ENCODE measurements around the gene ZEB1.
"Not testable (repeated sequence)": the region's sequence is repeated elsewhere in the genome, so short reads cannot be mapped to it uniquely, and the experiment has no call there.

ZEB1 gene

GRCh38 chr10:31404640-31405039 is 85.6 kb downstream of the ZEB1 start:
- no peak overlapping the region for H3K27ac Mint-ChIP-seq
- H3K36me3 Mint-ChIP-seq (ENCODE audit: low read depth): peaks cover 41% of the 10 kb centered on the region
- peaks cover 9% of the 10 kb centered on the region for H3K9me3 Mint-ChIP-seq
- H3K27me3 Mint-ChIP-seq: no peaks in the 10 kb centered on the region
- peaks cover 35% of the 10 kb centered on the region for H3K4me1 Mint-ChIP-seq (ENCODE audit: low read depth)
- no peak for DNase-seq
- H3K4me3 Mint-ChIP-seq: no peak overlapping the region

- H3K4me1 Mint-ChIP-seq (ENCODE audit: low read depth): peaks cover 40% of the 10 kb centered on the region
- DNase-seq, H3K27me3 Mint-ChIP-seq, H3K27ac Mint-ChIP-seq, H3K4me3 Mint-ChIP-seq: not testable (repeated sequence)
- peaks cover 10% of the 10 kb centered on the region for H3K9me3 Mint-ChIP-seq
- peaks cover 49% of the 10 kb centered on the region for H3K36me3 Mint-ChIP-seq (ENCODE audit: low read depth)
Measured at GRCh38 chr10:31405829-31406228, 86.8 kb downstream of the ZEB1 start.

DNA sequence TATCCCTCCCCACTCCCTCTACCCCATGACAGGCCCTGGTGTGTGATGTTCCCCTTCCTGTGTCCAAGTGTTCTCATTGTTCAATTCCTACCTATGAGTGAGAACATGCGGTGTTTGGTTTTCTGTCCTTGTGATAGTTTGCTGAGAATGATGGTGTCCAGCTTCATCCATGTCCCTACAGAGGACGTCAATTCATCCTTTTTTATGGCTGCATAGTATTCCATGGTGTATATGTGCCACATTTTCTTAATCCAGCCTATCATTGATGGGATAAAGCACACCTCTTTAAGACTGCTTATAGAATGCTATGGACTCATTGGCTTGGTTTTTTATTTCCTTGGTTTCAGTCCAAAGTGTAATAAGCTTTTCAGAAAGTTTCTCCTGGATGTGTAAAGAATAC is 93.4 kb downstream of the ZEB1 start:
- Mint-ChIP-seq H3K4me1 (ENCODE audit: low read depth) (peaks cover 52% of the 10 kb centered on the region), H3K36me3 (ENCODE audit: low read depth) (peaks cover 34% of the 10 kb centered on the region)
- H3K27me3 Mint-ChIP-seq, DNase-seq, H3K9me3 Mint-ChIP-seq, H3K4me3 Mint-ChIP-seq, H3K27ac Mint-ChIP-seq: not testable (repeated sequence)

- no peak for DNase-seq
- peaks cover 33% of the 10 kb centered on the region for H3K36me3 Mint-ChIP-seq (ENCODE audit: low read depth)
- H3K9me3 Mint-ChIP-seq: peaks cover 4% of the 10 kb centered on the region
- H3K4me3 Mint-ChIP-seq: no peak overlapping the region
- H3K27me3 Mint-ChIP-seq: no peaks in the 10 kb centered on the region
- H3K27ac Mint-ChIP-seq: no peak overlapping the region
- peaks cover 59% of the 10 kb centered on the region for H3K4me1 Mint-ChIP-seq (ENCODE audit: low read depth)
Measured at GRCh38 chr10:31413325-31413724, 94.3 kb downstream of the ZEB1 start.

DNA sequence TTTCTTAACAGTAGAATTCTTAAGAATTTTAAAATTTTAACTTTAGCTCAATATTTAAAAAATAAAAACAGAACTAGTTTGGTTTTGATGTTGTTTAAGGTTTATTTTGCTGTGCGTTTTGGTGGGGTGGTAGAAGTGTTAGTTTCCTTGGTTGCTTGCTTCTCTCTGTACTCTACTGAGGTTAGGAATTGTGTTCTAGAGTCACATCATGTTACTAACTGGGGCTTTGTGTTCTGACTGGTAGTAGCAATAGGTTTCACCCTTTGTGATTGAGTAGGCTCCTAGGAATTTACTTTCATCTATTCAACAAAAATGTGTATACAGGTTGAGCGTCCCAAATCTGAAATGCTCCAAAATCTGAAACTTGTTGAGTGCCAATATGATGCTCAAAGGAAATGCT is 99.5 kb downstream of the ZEB1 start:
- Mint-ChIP-seq H3K27me3 (no peaks in the 10 kb centered on the region), H3K9me3 (no peaks in the 10 kb centered on the region), H3K27ac (no peak overlapping the region), H3K36me3 (ENCODE audit: low read depth) (peaks cover 30% of the 10 kb centered on the region), H3K4me3 (no peak overlapping the region), H3K4me1 (ENCODE audit: low read depth) (peaks cover 76% of the 10 kb centered on the region)
- DNase-seq: no peak

GRCh38 chr10:31419394-31420063 is 100.5 kb downstream of the ZEB1 start:
- DNase-seq: no peak
- H3K4me1 Mint-ChIP-seq (ENCODE audit: low read depth): peaks cover 80% of the 10 kb centered on the region
- H3K27ac Mint-ChIP-seq: no peak overlapping the region
- H3K9me3 Mint-ChIP-seq: no peaks in the 10 kb centered on the region
- H3K4me3 Mint-ChIP-seq: no peak overlapping the region
- peaks cover 30% of the 10 kb centered on the region for H3K36me3 Mint-ChIP-seq (ENCODE audit: low read depth)
- H3K27me3 Mint-ChIP-seq: no peaks in the 10 kb centered on the region

- Mint-ChIP-seq H3K4me3 (no peak overlapping the region), H3K27me3 (no peaks in the 10 kb centered on the region), H3K36me3 (ENCODE audit: low read depth) (peaks cover 30% of the 10 kb centered on the region), H3K9me3 (no peaks in the 10 kb centered on the region), H3K27ac (no peak overlapping the region), H3K4me1 (ENCODE audit: low read depth) (peaks cover 85% of the 10 kb centered on the region)
- DNase-seq: no peak
Measured at GRCh38 chr10:31421322-31421721, 102.3 kb downstream of the ZEB1 start.

DNA sequence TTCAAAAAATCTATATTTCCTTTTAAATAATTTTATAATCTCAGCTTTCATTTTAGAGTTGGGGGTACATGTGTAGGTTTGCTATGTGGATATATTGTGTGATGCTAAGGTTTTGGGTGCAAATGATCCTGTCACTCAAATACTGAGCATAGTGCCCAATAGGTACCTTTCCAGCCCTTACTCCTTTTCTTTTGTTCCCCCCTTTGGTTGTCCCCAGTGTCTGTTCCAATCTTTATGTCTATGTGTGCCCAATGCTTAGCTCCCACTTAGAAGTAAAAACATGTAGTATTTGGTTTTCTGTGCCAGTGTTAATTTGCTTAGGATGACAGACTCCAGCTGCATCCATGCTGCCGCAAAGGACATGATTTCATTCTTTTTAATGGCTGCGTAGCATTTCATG is 103.6 kb downstream of the ZEB1 start:
- peaks cover 84% of the 10 kb centered on the region for H3K4me1 Mint-ChIP-seq (ENCODE audit: low read depth)
- H3K4me3 Mint-ChIP-seq: no peak overlapping the region
- H3K36me3 Mint-ChIP-seq (ENCODE audit: low read depth): peaks cover 33% of the 10 kb centered on the region
- H3K27me3 Mint-ChIP-seq: no peaks in the 10 kb centered on the region
- H3K27ac Mint-ChIP-seq: no peak overlapping the region
- peaks cover 3% of the 10 kb centered on the region for H3K9me3 Mint-ChIP-seq
- DNase-seq: no peak

DNA sequence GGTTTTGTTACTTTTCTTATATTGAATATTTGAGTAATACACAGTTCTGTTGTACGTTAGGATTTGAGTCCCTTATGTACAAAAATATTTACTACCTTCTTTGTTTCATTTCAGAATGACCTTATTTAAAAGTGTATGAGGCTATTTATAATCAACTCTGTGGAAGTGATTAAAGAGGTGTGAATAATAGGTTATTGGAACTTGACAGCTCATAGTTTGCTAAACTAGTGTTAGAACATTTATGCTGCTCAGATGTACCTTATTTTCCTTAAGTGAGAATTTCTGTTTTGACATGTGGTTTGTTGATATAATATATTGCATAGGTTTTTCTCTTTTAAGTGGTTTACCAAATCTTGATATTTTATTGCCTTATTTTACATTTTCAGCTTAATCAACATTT is 105.5 kb downstream of the ZEB1 start:
- H3K27ac Mint-ChIP-seq: no peak overlapping the region
- H3K27me3 Mint-ChIP-seq: no peaks in the 10 kb centered on the region
- no peak overlapping the region for H3K4me3 Mint-ChIP-seq
- no peak for DNase-seq
- H3K36me3 Mint-ChIP-seq (ENCODE audit: low read depth): peaks cover 44% of the 10 kb centered on the region
- H3K4me1 Mint-ChIP-seq (ENCODE audit: low read depth): peaks cover 86% of the 10 kb centered on the region
- peaks cover 9% of the 10 kb centered on the region for H3K9me3 Mint-ChIP-seq

DNA sequence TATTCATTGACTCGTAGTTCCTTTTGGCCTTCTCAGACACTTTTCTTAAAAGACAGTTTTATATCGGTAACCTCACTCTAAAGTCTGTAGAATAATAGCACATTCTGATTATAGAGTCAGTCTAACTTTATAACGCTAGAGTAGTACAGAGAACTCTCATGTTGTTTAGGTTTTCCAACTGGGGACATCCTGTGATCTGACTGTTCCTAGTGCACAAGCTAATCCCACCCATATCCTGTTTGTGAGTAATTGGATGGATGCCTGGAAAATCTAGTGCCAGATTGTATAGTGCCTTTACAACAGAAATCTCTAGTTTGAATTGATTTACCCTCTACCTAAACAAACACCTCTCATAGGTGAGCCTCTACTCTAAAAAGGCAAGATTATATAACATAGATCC is 107.4 kb downstream of the ZEB1 start:
- H3K27ac Mint-ChIP-seq: peak overlapping the region; percentile 37
- H3K9me3 Mint-ChIP-seq: peaks cover 9% of the 10 kb centered on the region
- H3K36me3 Mint-ChIP-seq (ENCODE audit: low read depth): peaks cover 31% of the 10 kb centered on the region
- no peak overlapping the region for H3K4me3 Mint-ChIP-seq
- DNase-seq: no peak
- H3K4me1 Mint-ChIP-seq (ENCODE audit: low read depth): peaks cover 71% of the 10 kb centered on the region
- H3K27me3 Mint-ChIP-seq: no peaks in the 10 kb centered on the region

DNA sequence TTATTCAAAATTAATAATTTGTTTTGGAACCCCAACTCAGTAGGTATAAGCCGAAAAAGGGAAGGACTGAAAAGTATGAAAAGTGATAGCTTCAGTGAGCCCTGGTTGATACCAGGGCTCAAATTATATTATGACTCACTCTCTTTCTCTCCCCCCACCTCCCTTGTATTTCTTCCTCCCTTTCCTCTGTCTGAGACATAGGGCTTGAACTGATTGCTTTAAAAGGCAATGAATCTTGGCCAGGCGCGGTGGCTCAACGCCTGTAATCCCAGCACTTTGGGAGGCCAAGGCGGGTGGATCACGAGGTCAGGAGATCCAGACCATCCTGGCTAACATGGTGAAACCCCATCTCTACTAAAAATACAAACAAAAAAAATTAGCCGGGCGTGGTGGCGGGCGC is 108.3 kb downstream of the ZEB1 start:
- H3K27ac Mint-ChIP-seq, H3K4me3 Mint-ChIP-seq, H3K9me3 Mint-ChIP-seq, H3K27me3 Mint-ChIP-seq, DNase-seq: not testable (repeated sequence)
- peaks cover 65% of the 10 kb centered on the region for H3K4me1 Mint-ChIP-seq (ENCODE audit: low read depth)
- H3K36me3 Mint-ChIP-seq (ENCODE audit: low read depth): peaks cover 27% of the 10 kb centered on the region

GRCh38 chr10:31428499-31428898 is 109.5 kb downstream of the ZEB1 start:
- Mint-ChIP-seq H3K4me1 (ENCODE audit: low read depth) (peaks cover 58% of the 10 kb centered on the region), H3K27ac (peak overlapping the region; percentile 32), H3K4me3 (peak overlapping the region; percentile 3)

DNA sequence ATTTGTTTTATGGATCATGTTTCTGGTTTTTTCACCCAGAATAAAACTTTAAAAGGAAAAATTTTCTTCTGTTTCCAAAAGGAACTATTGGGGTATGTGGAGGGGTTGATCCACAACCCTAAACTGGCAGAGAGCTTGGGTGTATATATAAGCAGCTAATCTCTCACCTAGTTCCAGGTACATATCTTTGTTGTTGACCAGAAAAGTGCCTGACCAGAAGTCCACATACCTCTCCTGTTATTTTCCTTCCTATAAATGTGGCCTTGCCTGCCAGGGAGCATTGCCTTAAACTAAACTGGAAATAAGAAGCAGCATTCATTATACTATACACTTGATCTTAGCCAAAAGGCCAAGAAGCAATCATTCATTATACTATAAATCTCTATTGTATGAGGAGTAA is 112.0 kb downstream of the ZEB1 start:
- Mint-ChIP-seq H3K9me3 (peaks cover 16% of the 10 kb centered on the region), H3K4me3 (no peak overlapping the region), H3K27ac (no peak overlapping the region), H3K36me3 (ENCODE audit: low read depth) (peaks cover 43% of the 10 kb centered on the region), H3K27me3 (no peaks in the 10 kb centered on the region), H3K4me1 (ENCODE audit: low read depth) (peaks cover 45% of the 10 kb centered on the region)
- DNase-seq: no peak

More at GRCh38 chr10:31428499-31428898, 109.5 kb downstream of the ZEB1 start:
- DNase-seq, H3K9me3 Mint-ChIP-seq, H3K27me3 Mint-ChIP-seq: not testable (repeated sequence)
- peaks cover 29% of the 10 kb centered on the region for H3K36me3 Mint-ChIP-seq (ENCODE audit: low read depth)

DNA sequence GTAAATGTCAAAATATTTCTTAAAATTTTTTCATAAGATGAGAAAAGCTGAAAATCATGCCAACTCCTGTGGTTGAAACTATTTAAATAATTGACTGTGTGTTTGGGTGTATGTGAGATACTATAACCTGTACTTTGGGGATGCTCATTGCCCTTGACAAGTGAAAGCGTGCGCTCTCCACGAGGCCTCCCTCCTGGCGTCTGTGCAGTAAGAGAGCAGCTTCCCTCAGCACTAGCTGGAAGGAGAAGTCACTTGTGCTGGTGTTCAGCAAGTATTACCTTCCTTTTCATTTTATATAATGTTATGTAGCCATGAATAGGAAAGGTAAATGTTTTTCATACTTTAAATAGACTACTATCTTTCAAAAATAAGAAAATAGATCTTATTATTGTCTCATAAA is 118.9 kb downstream of the ZEB1 start:
- Mint-ChIP-seq H3K27me3 (no peaks in the 10 kb centered on the region), H3K4me1 (ENCODE audit: low read depth) (peaks cover 12% of the 10 kb centered on the region), H3K36me3 (ENCODE audit: low read depth) (peaks cover 45% of the 10 kb centered on the region), H3K27ac (no peak overlapping the region), H3K4me3 (no peak overlapping the region), H3K9me3 (peaks cover 16% of the 10 kb centered on the region)
- no peak for DNase-seq

DNA sequence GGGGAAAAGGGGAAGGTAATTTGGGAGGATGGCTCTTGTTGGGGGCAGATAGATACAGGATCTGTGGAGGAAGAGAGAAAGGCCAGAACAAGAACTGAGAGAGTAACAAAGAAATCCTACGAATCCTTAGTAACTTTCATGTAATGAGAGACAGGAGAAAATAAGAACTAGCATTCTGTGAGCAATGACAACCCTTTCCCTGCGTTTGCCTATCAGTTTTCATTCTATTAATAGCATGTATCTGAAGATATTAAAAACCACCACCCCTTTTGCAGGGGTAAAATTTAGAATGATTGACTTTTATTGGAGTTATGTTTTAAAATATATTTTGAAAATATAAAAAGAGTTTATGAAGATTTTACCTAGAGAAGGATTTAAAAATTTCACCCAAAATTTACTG is 132.8 kb downstream of the ZEB1 start:
- H3K27me3 Mint-ChIP-seq: no peaks in the 10 kb centered on the region
- no peak overlapping the region for H3K27ac Mint-ChIP-seq
- peaks cover 22% of the 10 kb centered on the region for H3K4me1 Mint-ChIP-seq (ENCODE audit: low read depth)
- no peak for DNase-seq
- H3K36me3 Mint-ChIP-seq (ENCODE audit: low read depth): peaks cover 53% of the 10 kb centered on the region
- H3K4me3 Mint-ChIP-seq: no peak overlapping the region
- peaks cover 22% of the 10 kb centered on the region for H3K9me3 Mint-ChIP-seq

DNA sequence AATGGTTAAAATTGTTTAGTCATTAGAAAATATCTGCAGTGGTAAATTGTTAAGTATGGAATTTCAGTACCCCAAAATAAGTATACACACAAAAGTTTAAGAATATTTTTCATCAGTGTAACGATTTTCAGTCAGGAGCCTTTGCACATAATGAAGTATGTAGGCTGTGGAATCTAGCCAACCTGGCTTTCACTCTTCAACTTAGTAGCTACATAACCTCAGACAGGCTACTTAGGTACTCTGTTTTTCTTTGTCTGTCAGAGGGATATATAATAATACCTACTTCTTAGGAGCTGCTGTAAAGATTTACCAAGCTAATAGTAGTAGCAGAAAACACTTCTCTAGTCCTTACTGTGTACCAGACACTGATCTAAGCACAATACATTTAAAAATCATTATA is 137.5 kb downstream of the ZEB1 start:
- DNase-seq: no peak
- H3K27ac Mint-ChIP-seq: no peak overlapping the region
- H3K27me3 Mint-ChIP-seq: no peaks in the 10 kb centered on the region
- H3K4me3 Mint-ChIP-seq: no peak overlapping the region
- peaks cover 69% of the 10 kb centered on the region for H3K36me3 Mint-ChIP-seq (ENCODE audit: low read depth)
- H3K4me1 Mint-ChIP-seq (ENCODE audit: low read depth): peaks cover 26% of the 10 kb centered on the region
- peaks cover 23% of the 10 kb centered on the region for H3K9me3 Mint-ChIP-seq
